A673 (cell line): Measurements from ENCODE around the gene AJUBA. TPM values are rescaled to one million over a fixed set of nuclear protein-coding genes. Genes with fewer than 3 reads are reported as not detected.

Experiments used
- BruUV-seq: library from RNA; stranded (reverse); fragments of 400-500 nt; replicated peaks from 2 replicates; lab custom pipeline; 2021; lab: Mats Ljungman, UMichigan
- CTCF ChIA-PET: fragments of 300-600 bp; sonication (Branson Sonifier 250); formaldehyde crosslinking; loops from one replicate; lab custom pipeline; 2022; ENCODE audit warnings: antibody characterized with exemption; lab: Charles Lee
- POLR2A ChIA-PET: fragments of 300-600 bp; sonication (Branson Sonifier 250); formaldehyde crosslinking; loops from one replicate; lab custom pipeline; 2022; ENCODE audit warnings: antibody characterized with exemption; ENCODE audit not compliant: low non-redundant PET; lab: Charles Lee
- DNase-seq: peaks from one replicate; pipeline ENCODE4 v3.0.0-alpha.2; 2015; ENCODE audit warnings: low spot score
- H3K27ac ChIP-seq: fragments of 200-600 bp; sonication (generic); 2 replicates; pipeline ENCODE4 v1.5.1; 2016; ENCODE audit warnings: mixed run types, low read depth, mild to moderate bottlenecking, mixed read lengths, antibody characterized with exemption, low read length; ENCODE audit not compliant: poor library complexity, severe bottlenecking
- H3K27me3 ChIP-seq: fragments of 200-600 bp; sonication (generic); replicated peaks from 2 replicates; pipeline ENCODE4 v1.6.1; 2017; ENCODE audit warnings: mixed run types, low read depth, mild to moderate bottlenecking, mixed read lengths, antibody characterized with exemption, low read length; ENCODE audit not compliant: insufficient read depth, poor library complexity
- H3K36me3 ChIP-seq: fragments of 200-600 bp; sonication (generic); 2 replicates; pipeline ENCODE4 v1.6.1; 2016; ENCODE audit warnings: mixed run types, mild to moderate bottlenecking, mixed read lengths, antibody characterized with exemption, low read length; ENCODE audit not compliant: insufficient read depth, poor library complexity, severe bottlenecking
- H3K4me1 ChIP-seq: fragments of 200-600 bp; sonication (generic); 2 replicates; pipeline ENCODE4 v1.6.1; 2017; ENCODE audit warnings: mixed run types, mild to moderate bottlenecking, mixed read lengths, antibody characterized with exemption, low read length; ENCODE audit not compliant: insufficient read depth, poor library complexity, severe bottlenecking
- H3K4me3 ChIP-seq: fragments of 200-600 bp; sonication (generic); 2 replicates; pipeline ENCODE4 v1.5.1; 2016; ENCODE audit warnings: low read depth, mixed run types, mild to moderate bottlenecking, mixed read lengths, low read length; ENCODE audit not compliant: poor library complexity, severe bottlenecking
- H3K9me3 ChIP-seq: fragments of 200-600 bp; sonication (generic); 2 replicates; pipeline ENCODE4 v1.6.1; 2016; ENCODE audit warnings: mixed run types, low read depth, mild to moderate bottlenecking, mixed read lengths, antibody characterized with exemption, low read length; ENCODE audit not compliant: poor library complexity, severe bottlenecking
- EZH2 ChIP-seq: fragments of 200-600 bp; sonication (generic); IDR thresholded peaks from 2 replicates; pipeline ENCODE4 v1.6.1; 2017; ENCODE audit warnings: borderline replicate concordance, low read depth, mild to moderate bottlenecking, mixed read lengths, antibody characterized with exemption, low read length; ENCODE audit not compliant: poor library complexity, severe bottlenecking
- intact Hi-C: fragments of 100-400 bp; cut with micrococcal nuclease; formaldehyde crosslinking; loops from one replicate; pipeline ENCODE4 v1.10.0; 2022; ENCODE audit not compliant: unreplicated experiment
- total RNA-seq: library from RNA; stranded (reverse); gene quantifications from 2 replicates; pipeline ENCODE4 v1.2.3, GENCODE V29; 2021
- TF ChIP-seq, protein P1 (sequence below): fragments of 300-800, 200-600 bp; sonication (generic); conservative IDR thresholded peaks from 2 replicates; pipeline ENCODE4 v1.5.1; 2017; ENCODE audit warnings: low read depth, mild to moderate bottlenecking, antibody characterized with exemption, low read length, moderate library complexity, mixed read lengths

The AJUBA gene
- total RNA-seq, 1 experiment from 2014 or later: 43.6 TPM

DNA sequence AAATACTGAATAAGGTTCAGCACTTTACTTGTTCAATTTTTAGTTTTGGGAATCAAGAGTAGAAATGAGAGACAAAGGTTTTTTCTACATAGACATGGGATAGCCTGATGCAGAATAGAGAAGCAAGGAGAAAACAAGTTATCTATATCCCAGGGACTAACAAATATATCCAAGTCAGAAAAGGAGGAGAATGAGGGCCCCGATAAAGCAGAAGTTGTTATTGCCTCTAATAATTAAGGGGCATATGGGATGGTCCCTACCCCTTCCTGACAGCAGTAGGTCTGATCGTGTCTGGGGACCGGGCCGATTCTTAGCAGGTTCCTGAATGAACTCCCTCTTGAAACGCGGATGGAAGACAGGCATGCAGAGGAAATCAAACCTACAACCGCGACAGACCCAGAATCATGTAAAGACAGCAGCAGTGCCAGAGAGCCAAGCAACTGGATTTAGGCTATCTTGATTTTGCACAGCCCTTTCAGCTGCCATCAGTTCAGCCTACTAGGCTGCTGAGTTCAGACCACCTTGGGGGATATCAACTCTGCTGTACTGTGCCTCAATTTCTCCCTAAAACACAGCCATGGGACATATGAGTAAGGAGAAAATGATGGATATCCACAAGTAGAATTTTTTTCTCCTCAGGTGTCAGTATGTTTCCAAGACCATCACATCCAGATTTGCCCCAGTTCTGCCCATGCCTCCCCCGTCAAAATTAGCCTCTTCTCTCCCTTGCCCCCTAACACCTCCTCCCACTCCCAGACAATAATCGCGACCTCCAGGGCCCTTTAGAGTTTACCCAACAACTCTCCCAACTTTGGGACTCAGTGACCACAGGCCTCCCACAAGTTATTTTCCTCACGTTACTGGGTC, 53.9 kb downstream of the AJUBA start:
- no peaks in the 10 kb centered on the region for H3K9me3 ChIP-seq
- H3K27me3 ChIP-seq: no peaks in the 10 kb centered on the region
- TSS peak; percentile 58 for BruUV-seq
- peak overlapping the region; percentile 88 for H3K4me3 ChIP-seq
- peaks cover 24% of the 10 kb centered on the region for H3K4me1 ChIP-seq
- ChIA-PET POLR2A (no interaction called here), CTCF (interaction anchor here (1.3 to 2.1 kb wide), 5 partner anchors 56 to 140 kb away, joined by 3 to 10 read pairs (median 6); no protein-coding TSS in a partner anchor)
- H3K27ac ChIP-seq: peak overlapping the region; percentile 87
- TF ChIP-seq, protein P1, sequence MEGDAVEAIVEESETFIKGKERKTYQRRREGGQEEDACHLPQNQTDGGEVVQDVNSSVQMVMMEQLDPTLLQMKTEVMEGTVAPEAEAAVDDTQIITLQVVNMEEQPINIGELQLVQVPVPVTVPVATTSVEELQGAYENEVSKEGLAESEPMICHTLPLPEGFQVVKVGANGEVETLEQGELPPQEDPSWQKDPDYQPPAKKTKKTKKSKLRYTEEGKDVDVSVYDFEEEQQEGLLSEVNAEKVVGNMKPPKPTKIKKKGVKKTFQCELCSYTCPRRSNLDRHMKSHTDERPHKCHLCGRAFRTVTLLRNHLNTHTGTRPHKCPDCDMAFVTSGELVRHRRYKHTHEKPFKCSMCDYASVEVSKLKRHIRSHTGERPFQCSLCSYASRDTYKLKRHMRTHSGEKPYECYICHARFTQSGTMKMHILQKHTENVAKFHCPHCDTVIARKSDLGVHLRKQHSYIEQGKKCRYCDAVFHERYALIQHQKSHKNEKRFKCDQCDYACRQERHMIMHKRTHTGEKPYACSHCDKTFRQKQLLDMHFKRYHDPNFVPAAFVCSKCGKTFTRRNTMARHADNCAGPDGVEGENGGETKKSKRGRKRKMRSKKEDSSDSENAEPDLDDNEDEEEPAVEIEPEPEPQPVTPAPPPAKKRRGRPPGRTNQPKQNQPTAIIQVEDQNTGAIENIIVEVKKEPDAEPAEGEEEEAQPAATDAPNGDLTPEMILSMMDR: no peak
- TF ChIP-seq EZH2: no peak
- no peak for DNase-seq
- intact Hi-C loops: loop anchor here (5.0 kb wide), 1 partner anchor 54 kb away; the partner anchor contains the start of gene AJUBA
- H3K36me3 ChIP-seq: peaks cover 37% of the 10 kb centered on the region

DNA sequence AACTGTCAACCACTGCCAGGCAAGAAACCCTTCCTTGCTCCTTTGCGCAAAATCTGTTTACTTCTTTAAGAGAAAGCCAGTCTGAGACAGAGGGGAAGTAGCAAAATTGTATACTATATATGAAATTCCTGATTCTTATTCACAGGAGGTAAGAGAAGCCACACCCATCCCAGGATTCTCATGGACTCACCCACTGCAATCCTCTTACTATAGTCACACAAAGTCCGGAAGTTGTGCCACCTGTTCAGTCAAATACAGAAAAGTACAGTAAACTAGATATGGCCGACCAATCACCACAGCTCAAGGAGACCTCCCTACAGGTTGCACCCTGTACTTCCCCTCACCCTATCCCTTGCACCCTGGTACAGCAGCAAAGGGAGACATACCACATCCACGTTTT, 56.0 kb downstream of the AJUBA start:
- ChIA-PET POLR2A (no interaction called here), CTCF (no interaction called here)
- H3K4me1 ChIP-seq: peaks cover 39% of the 10 kb centered on the region
- no peak for DNase-seq
- H3K27ac ChIP-seq: no peak overlapping the region
- no peak overlapping the region for H3K4me3 ChIP-seq
- H3K27me3 ChIP-seq: no peaks in the 10 kb centered on the region
- no peaks in the 10 kb centered on the region for H3K9me3 ChIP-seq
- intact Hi-C loops: loop anchor here (5.0 kb wide), 1 partner anchor 56 kb away; the partner anchor contains the start of gene AJUBA
- no TSS peak for BruUV-seq
- peaks cover 54% of the 10 kb centered on the region for H3K36me3 ChIP-seq
- TF ChIP-seq, protein P1: no peak
- TF ChIP-seq EZH2: no peak

DNA sequence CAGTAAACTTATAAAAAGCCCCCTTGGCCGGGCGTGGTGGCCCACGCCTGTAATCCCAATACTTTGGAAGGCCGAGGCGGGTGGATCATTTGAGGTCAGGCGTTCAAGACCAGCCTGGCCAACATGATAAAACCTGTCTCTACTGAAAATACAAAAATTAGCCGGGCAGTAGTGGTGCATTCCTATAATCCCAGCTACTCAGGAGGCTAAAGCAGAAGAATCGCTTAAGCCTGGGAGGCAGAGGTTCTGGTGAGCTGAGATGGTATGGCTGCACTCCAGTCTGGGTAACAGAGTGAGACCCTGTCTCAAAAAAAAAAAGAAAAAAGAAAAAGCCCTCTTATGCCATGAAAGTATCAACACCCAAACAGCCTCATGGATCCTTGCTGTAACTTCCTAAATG, 56.8 kb downstream of the AJUBA start:
- Histone ChIP-seq H3K4me1 (peaks cover 39% of the 10 kb centered on the region), H3K9me3 (no peaks in the 10 kb centered on the region), H3K36me3 (peaks cover 62% of the 10 kb centered on the region), H3K27ac (no peak overlapping the region), H3K27me3 (no peaks in the 10 kb centered on the region), H3K4me3 (no peak overlapping the region)
- CTCF ChIA-PET: no interaction called here
- BruUV-seq: no TSS peak
- no peak for TF ChIP-seq EZH2
- TF ChIP-seq, protein P1: no peak
- DNase-seq: no peak
- POLR2A ChIA-PET: no interaction called here
- intact Hi-C loops: loop anchor here (5.0 kb wide), 1 partner anchor 57 kb away; the partner anchor contains the start of gene AJUBA
